ENCODE data around the gene CCDC28B.

GRCh38 chr1:32187850-32188249, 12.5 kb upstream of the CCDC28B start:
- TF ChIP-seq BHLHE40 (IDR thresholded peaks at IDR 0.05; ENCODE audit: borderline replicate concordance) (no peak), NFRKB (IDR thresholded peaks at IDR 0.05) (no peak), HDGF (IDR thresholded peaks at IDR 0.05; ENCODE audit: borderline replicate concordance) (no peak), SP1 (IDR thresholded peaks at IDR 0.05) (no peak), TARDBP (IDR thresholded peaks at IDR 0.05) (no peak), L3MBTL2 (conservative IDR thresholded peaks at IDR 0.05) (no peak), FOXM1 (IDR thresholded peaks at IDR 0.05; ENCODE audit: borderline replicate concordance) (no peak), ARNT (IDR thresholded peaks at IDR 0.05) (no peak), FOXK2 (IDR thresholded peaks at IDR 0.05) (no peak), ELF4 (IDR thresholded peaks at IDR 0.05) (no peak), CTBP1 (IDR thresholded peaks at IDR 0.05; ENCODE audit: borderline replicate concordance) (no peak), ZNF384 (IDR thresholded peaks at IDR 0.05) (no peak), PKNOX1 (IDR thresholded peaks at IDR 0.05) (no peak), FOXA1 (IDR thresholded peaks at IDR 0.05) (no peak)
